GM12801 (cell line): ENCODE measurements around the gene SLC30A4.

ENCODE experiments used
- CTCF ChIP-seq: IDR thresholded peaks from one replicate; pipeline ENCODE4 v1.5.1; 2011; ENCODE audit warnings: control low read depth; ENCODE audit not compliant: insufficient read length; ENCODE audit errors: extremely low read depth

Gene SLC30A4

GRCh38 chr15:45448066-45448915, 74.3 kb downstream of the SLC30A4 start:
- TF ChIP-seq CTCF = no peak

GRCh38 chr15:45443645-45444044, 78.9 kb downstream of the SLC30A4 start:
- no peak for TF ChIP-seq CTCF

GRCh38 chr15:45442507-45443135, 79.9 kb downstream of the SLC30A4 start:
- TF ChIP-seq CTCF = no peak

GRCh38 chr15:45441686-45442085, 80.9 kb downstream of the SLC30A4 start:
- no peak for TF ChIP-seq CTCF

- no peak for TF ChIP-seq CTCF
These were observed 81.5 kb downstream of the SLC30A4 start for GRCh38 chr15:45441036-45441435.

GRCh38 chr15:45439521-45440260, 82.9 kb downstream of the SLC30A4 start:
- no peak for TF ChIP-seq CTCF
